IPS-15b (cell line): ENCODE measurements around the gene PEX7.
"Not testable (repeated sequence)": the region's sequence is repeated elsewhere in the genome, so short reads cannot be mapped to it uniquely, and the experiment has no call there.

Experiments
- H3K27me3 ChIP-seq: one replicate; pipeline ENCODE4 v1.6.1; 2013; ENCODE audit warnings: low read length; ENCODE audit not compliant: control insufficient read depth, insufficient read depth
- H3K36me3 ChIP-seq: one replicate; pipeline ENCODE4 v1.6.1; 2013; ENCODE audit warnings: low read length; ENCODE audit not compliant: control insufficient read depth, insufficient read depth
- H3K4me1 ChIP-seq: one replicate; pipeline ENCODE4 v1.6.1; 2013; ENCODE audit warnings: mild to moderate bottlenecking, low read length; ENCODE audit not compliant: control insufficient read depth, insufficient read depth
- H3K4me3 ChIP-seq: one replicate; pipeline ENCODE4 v1.5.1; 2013; ENCODE audit warnings: low read depth, low read length
- H3K9ac ChIP-seq: one replicate; pipeline ENCODE4 v1.6.1; 2013; ENCODE audit warnings: low read depth, mild to moderate bottlenecking, low read length
- H3K9me3 ChIP-seq: one replicate; pipeline ENCODE4 v1.6.1; 2013; ENCODE audit warnings: mild to moderate bottlenecking, low read length; ENCODE audit not compliant: control insufficient read depth, insufficient read depth

The PEX7 gene

GRCh38 chr6:136947037-136947436 is 124.6 kb downstream of the PEX7 start:
- Histone ChIP-seq H3K4me3 (no peak overlapping the region), H3K9me3 (no peaks in the 10 kb centered on the region), H3K36me3 (no peaks in the 10 kb centered on the region), H3K9ac (no peak overlapping the region), H3K4me1 (peaks cover 5% of the 10 kb centered on the region), H3K27me3 (peaks cover 2% of the 10 kb centered on the region)

DNA sequence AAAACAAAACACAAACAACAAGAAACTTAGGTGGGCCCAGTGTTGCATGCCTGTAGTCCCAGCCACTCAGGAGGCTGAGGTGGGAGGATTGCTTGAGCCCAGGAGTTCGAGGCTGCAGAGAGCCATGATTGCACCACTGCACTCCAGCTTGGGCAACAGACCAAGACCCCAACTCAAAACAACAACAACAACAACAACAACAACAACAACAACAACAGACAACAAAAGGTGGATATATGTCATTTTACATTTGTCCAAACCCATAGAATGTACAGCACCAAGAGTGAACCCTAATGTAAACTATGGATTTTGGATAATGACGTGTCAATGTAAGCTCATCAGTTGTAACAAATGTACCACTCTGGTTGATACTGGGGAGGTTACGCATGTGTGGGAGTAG is 127.6 kb downstream of the PEX7 start:
- not testable (repeated sequence) for H3K4me1 ChIP-seq, H3K27me3 ChIP-seq, H3K9me3 ChIP-seq, H3K36me3 ChIP-seq, H3K9ac ChIP-seq, H3K4me3 ChIP-seq

DNA sequence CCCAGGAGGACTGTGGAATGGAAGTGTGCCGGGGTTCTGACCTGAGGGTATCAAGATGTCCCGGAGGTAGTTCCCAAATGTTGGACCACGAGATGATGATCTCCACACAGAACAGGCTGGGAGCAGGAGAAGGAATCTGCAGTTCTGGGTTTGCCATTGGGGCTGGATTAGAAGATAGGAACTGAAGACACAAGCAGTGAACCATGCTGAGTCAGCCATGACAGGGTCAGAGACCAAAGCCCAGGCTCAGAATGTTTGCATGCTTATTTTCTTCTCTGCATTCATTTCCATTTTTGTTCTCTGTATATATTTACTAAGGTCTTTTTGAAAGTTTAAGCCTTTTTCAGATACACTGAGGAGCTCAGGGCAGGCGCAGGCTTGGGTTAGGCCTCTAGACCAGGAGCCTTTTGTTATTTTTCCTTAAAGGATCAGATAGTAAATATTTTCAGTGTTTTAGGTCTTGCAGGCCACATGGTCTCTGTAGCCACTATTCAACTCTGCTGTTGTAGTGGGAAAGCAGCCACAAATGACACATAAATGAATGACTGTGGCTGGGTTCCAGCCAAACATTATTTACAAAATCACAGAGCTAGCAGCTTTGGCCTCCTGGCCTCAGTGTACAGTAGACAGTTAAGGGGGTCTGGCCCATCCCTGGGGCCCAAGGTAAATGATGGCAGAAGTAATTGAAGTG is 128.2 kb downstream of the PEX7 start:
- Histone ChIP-seq H3K4me1 (peaks cover 14% of the 10 kb centered on the region), H3K9ac (no peak overlapping the region)

GRCh38 chr6:136952714-136953260 is 130.4 kb downstream of the PEX7 start:
- Histone ChIP-seq H3K4me3 (no peak overlapping the region), H3K4me1 (peaks cover 15% of the 10 kb centered on the region), H3K27me3 (no peaks in the 10 kb centered on the region), H3K9ac (no peak overlapping the region), H3K9me3 (no peaks in the 10 kb centered on the region), H3K36me3 (no peaks in the 10 kb centered on the region)

More for the DNA sequence above, 128.2 kb downstream of the PEX7 start:
- H3K27me3 ChIP-seq: no peaks in the 10 kb centered on the region
- H3K4me3 ChIP-seq: no peak overlapping the region
- no peaks in the 10 kb centered on the region for H3K36me3 ChIP-seq
- H3K9me3 ChIP-seq: no peaks in the 10 kb centered on the region

- no peak overlapping the region for H3K4me3 ChIP-seq
- no peak overlapping the region for H3K9ac ChIP-seq
- H3K36me3 ChIP-seq: no peaks in the 10 kb centered on the region
- H3K27me3 ChIP-seq: no peaks in the 10 kb centered on the region
- H3K9me3 ChIP-seq: no peaks in the 10 kb centered on the region
- peaks cover 31% of the 10 kb centered on the region for H3K4me1 ChIP-seq
These were observed 132.7 kb downstream of the PEX7 start for GRCh38 chr6:136955123-136955522.

DNA sequence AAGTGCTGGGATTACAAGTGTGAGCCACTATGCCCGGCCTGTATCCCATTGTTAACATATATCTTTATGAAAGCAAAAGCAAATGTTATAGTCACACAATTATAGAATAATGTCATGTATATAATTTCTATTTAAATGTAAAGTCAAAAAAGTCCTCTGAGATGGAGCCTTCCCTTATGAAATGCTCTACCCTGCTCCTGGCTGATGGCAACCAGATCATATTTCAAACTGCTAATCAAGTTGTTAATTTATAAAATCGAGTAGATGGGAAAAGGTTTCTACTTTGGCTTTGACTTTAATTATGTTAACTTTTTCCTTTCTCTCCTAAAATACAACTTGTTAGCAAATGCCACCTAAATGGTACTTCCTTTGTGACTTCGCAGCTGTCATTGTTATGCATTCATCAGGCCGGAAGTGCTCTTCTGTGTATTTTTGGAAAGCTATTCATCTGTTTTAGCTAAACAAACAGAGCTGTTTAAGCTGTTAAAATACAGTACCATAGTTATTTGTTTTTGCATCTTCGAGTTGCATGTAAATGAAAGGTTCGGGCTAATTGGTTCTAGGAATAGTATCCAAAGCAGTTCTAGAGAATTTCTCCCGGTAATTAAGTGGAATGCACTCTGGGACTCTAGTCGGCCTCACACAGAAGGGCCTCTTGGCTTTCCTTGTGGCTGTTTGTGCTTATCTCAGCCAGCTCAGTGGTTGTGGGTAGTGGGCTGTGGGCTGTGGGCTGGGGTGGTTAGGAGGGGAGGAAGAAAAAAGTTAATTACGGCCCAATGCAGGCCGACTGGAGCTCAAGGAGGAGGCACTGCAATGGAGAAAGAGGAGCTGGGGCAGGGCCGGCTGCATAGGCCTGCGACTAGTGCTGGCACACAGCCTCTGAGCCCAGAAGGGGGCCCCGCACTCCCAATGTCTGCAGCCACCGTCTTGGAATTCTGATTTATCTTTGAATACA is 134.5 kb downstream of the PEX7 start:
- H3K4me1 ChIP-seq: peaks cover 33% of the 10 kb centered on the region

DNA sequence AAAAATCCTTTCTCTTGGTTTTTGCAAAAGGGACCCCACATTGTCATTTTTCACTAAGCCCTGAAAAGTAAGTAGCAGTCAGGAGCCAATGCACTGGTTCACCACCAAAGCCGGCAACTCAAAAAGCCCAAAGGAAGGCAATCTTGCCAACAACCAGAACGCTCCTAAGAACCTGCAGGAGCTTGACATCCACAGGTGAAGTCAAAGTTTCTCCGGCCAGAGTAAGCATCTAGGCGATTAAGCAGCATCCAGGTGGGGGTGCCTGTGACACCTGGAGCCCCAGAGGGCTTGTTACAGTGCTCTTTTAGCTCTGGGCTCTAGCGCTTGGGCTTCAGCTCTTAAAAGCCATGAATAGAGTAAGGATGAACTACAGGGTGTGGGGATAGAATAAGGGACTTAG is 135.8 kb downstream of the PEX7 start:
- H3K4me1 ChIP-seq: peaks cover 35% of the 10 kb centered on the region
- no peak overlapping the region for H3K4me3 ChIP-seq
- H3K9me3 ChIP-seq: no peaks in the 10 kb centered on the region
- H3K9ac ChIP-seq: no peak overlapping the region
- no peaks in the 10 kb centered on the region for H3K27me3 ChIP-seq
- H3K36me3 ChIP-seq: no peaks in the 10 kb centered on the region

More for the DNA sequence above, 134.5 kb downstream of the PEX7 start:
- Histone ChIP-seq H3K27me3 (no peaks in the 10 kb centered on the region), H3K9me3 (no peaks in the 10 kb centered on the region), H3K36me3 (no peaks in the 10 kb centered on the region), H3K4me3 (no peak overlapping the region), H3K9ac (peak overlapping the region; percentile 19)

- Histone ChIP-seq H3K9ac (no peak overlapping the region), H3K4me1 (peaks cover 35% of the 10 kb centered on the region), H3K4me3 (no peak overlapping the region), H3K36me3 (no peaks in the 10 kb centered on the region), H3K27me3 (no peaks in the 10 kb centered on the region), H3K9me3 (no peaks in the 10 kb centered on the region)
These were observed 137.1 kb downstream of the PEX7 start for GRCh38 chr6:136959471-136959891.

DNA sequence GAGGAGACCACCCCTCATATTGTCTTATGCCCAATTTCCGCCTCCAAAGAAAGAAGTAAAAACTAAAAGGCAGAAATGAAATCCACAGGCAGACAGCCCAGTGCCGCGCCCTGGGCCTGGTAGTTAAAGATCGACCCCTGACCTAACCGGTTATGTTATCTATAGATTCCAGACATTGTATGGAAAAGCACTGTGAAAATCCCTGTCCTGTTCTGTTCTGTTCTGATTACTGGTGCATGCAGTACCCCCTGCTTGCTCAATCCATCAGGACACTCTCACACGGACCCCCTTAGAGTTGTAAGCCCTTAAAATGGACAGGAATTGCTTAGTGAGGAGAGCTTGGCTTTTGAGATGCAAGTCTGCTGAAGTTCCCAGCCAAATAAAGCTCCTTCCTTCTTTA is 137.5 kb downstream of the PEX7 start:
- peaks cover 31% of the 10 kb centered on the region for H3K4me1 ChIP-seq
- not testable (repeated sequence) for H3K9ac ChIP-seq, H3K36me3 ChIP-seq, H3K4me3 ChIP-seq, H3K27me3 ChIP-seq, H3K9me3 ChIP-seq

DNA sequence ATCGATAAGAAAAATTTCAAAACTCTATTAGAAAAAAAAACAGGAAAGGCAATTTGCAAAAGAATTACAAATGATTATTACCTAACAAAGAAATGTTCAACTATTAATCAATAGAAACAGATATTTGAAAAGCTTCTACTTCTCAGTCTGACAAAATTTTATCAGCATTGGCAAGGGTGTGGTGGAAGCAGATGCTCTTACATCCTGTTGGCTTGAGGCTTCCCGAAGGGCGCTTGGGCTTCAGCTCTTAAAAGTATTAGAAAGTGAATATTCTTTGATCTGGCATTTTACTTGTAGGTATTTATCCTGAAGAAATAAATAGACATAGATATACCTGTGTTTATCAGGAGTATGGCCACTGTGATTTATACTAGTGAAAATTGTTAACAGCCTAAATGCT is 138.4 kb downstream of the PEX7 start:
- no peaks in the 10 kb centered on the region for H3K36me3 ChIP-seq
- H3K9me3 ChIP-seq: no peaks in the 10 kb centered on the region
- H3K9ac ChIP-seq: no peak overlapping the region
- H3K27me3 ChIP-seq: no peaks in the 10 kb centered on the region
- H3K4me1 ChIP-seq: peaks cover 24% of the 10 kb centered on the region
- no peak overlapping the region for H3K4me3 ChIP-seq

GRCh38 chr6:136961848-136962247 is 139.5 kb downstream of the PEX7 start:
- Histone ChIP-seq H3K27me3 (no peaks in the 10 kb centered on the region), H3K9ac (no peak overlapping the region), H3K4me3 (no peak overlapping the region), H3K9me3 (no peaks in the 10 kb centered on the region), H3K36me3 (no peaks in the 10 kb centered on the region), H3K4me1 (peaks cover 20% of the 10 kb centered on the region)
